GM18867 (cell line): ENCODE results near the gene TMEM131.

Experiments
- ATAC-seq: cut with Tn5 transposase; IDR thresholded peaks from one replicate; pipeline ENCODE4 v1.9.1; 2021; ENCODE audit warnings: mild to moderate bottlenecking, moderate library complexity; ENCODE audit not compliant: unreplicated experiment

TMEM131 gene

DNA sequence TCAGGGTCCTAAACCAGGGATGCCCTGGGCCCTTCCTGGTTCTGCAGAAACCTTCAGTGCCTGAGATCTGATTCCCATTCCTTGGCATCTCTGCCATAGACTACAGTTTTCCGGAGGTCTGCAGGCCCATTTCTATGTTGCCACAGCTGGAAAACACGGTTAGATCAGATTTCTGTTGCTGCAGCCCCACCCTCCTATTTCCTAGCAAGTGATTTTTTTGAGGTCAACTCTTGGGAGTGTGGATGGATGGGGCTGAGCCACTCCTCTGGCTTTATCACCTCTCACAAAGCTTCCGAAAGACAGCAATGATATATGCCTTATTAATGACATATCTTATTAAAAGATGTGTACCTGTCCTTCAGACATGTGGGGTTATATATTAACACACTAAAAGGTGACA is 226.0 kb downstream of the TMEM131 start:
- no peak for ATAC-seq

DNA sequence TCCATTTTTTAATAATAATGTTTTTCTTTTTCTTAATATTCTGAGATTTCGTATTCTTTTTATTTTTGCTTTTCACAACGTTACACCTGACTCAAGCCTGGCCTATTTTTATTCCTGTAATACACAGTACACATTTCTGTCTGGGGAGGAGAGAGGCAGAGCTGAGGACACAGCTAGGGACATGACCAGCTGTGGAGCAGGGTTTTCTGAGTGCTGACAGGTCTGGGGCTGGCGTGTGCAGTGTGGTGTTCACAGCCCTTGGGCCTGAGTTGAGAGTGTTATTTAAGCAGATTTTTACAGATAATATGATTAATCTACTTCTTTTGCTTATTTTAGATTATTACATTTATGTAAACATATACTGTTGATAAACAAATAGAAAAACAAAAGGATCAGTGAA is 226.4 kb downstream of the TMEM131 start:
- no peak for ATAC-seq

DNA sequence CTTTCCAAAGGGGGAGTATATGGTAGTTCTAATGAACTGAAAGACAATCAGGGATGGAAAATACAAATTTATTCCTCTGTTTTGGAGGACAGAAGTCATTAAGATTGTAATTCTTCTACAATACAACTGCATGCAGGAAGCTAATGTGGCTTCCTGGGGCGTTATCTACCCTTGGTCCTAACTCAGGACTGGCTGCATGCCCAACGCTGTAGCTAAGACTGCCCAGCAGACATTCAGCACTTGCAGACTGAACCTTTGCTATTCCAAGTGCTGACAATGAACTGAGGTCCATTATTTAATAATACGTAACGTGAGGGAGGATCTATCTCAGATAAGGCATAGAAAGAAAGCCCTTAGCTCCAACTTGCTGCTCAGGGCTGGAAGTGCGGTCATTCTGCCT is 229.2 kb downstream of the TMEM131 start:
- ATAC-seq = no peak

- no peak for ATAC-seq
Observed at GRCh38 chr2:97765933-97766332, 229.8 kb downstream of the TMEM131 start.

GRCh38 chr2:97764559-97765263 is 231.0 kb downstream of the TMEM131 start:
- no peak for ATAC-seq

DNA sequence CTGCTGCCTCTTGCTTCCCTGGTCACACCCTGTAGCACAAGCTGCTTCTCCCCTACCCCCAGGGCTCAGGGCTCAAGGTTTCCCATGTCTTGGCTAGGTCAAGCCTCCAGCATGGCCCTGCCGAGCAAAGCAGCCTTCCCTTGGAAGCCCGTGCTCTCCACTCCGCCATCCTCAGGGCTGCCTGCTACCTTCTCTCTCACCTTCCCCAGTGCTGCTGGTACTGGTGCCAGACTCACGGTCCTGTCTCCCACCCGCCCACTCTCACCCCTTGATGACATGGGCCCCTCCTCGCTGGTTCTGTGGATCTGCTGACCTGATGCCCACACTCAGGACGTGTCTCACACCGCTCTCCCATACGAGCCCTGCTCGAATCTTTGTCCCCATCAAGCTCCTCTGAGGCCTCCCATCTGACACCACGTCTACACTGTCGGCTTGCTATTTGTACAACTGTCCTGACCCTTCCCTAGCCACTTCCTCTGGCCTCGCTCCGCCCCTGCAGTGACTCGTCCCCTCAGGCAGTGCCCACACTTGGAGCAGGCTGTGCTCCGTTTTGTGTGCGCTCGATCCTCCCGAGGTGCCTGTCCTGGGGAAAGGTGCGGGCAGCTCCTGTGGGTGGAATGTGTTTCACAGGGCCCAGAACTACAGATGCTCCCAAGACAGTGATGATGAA is 232.4 kb downstream of the TMEM131 start:
- no peak for ATAC-seq

DNA sequence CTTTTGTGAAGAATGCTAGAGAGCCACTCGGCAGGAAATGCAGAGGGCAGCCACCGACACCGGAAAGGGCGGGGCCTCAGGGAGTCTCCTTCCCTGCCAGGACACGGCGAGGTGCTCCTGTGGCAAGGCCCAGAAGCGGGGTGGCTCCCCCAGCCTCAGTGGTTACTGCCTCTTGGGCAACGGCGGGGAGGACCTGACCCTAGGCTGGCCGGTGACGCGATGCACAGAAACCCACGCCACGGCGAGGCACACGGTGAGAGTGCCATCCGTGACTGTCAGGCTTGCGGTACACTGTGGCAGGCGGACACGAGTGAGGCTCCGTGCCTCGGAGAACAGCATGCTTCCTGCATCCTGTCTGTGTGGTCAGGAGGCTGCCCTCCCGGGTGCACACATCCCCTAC is 234.6 kb downstream of the TMEM131 start:
- no peak for ATAC-seq

DNA sequence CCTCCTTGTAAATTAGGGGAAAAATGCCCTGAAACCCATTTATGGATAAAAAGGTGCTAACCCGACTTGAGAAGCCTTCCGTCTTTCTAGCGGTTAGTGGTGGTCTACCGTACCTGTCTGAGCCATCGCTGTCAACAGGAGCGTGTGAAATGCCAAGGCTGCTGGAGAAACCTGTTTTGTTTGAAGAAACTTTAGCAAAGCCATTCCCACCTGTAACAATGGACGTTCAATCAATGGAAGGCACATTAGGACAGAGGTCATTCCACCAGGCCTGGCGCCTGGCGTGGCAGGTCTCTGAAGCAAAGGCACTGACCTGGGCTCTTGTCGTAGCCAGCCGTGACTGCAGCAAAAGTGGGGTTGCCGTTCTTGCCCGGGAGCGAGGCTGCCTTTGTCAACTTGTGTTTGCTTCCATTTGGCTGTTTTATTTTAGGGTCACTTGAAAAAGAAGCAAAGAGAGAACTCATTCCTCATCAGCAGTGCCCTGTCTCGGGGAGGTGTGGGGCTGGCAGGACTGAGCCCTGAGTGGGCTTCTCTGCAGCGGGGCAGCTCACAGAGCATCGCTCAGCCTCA is 235.2 kb downstream of the TMEM131 start:
- no peak for ATAC-seq

GRCh38 chr2:97759727-97760407 is 235.9 kb downstream of the TMEM131 start:
- no peak for ATAC-seq

DNA sequence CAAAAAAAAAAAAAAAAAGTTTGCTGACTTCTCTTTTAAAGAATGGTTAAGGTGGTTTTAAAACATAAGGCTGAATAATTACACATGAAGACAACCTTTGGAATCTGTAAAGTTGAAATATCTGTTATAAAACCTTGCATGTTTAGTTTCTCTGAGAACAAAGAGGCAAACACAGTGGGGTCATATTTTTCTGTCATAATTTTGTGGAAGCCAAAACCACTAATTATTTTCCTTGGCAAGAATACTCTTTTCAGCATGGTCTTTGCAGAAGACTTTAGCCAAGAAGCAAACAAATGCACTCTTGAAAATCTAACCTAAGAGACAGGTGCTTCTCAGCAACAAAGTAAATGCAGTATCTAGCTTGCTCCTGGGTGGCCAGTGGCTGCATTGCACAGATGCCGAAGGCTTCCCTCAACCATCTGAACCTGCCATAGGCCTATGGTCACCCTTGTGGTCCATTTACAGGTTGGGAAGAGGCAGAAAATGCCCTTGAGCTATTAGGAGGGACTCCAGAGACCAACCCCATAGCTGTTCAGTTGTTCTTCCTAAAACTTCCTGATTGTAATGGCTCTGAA is 237.5 kb downstream of the TMEM131 start:
- no peak for ATAC-seq

DNA sequence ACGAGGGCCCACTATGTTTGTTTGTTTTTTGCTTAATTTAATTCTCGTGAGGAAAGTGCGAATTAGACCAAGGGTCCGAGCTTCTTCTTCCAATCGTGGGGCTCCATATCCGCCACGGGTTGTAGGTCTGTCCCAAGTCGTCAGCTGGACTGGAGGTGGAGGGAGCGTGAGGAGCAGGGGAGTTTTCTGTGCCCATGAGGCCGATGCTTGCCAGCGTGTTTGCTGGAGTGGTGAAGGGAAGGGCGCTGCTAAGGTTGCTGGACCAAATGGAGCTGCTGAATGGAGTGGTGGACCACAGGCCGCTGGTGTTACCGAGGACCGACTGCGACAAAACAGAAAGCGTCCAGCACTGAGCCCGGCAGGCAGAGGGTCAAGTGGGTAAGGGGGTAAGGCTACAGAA is 238.7 kb downstream of the TMEM131 start:
- ATAC-seq = no peak

GRCh38 chr2:97755491-97755890 is 240.3 kb downstream of the TMEM131 start:
- ATAC-seq = no peak

DNA sequence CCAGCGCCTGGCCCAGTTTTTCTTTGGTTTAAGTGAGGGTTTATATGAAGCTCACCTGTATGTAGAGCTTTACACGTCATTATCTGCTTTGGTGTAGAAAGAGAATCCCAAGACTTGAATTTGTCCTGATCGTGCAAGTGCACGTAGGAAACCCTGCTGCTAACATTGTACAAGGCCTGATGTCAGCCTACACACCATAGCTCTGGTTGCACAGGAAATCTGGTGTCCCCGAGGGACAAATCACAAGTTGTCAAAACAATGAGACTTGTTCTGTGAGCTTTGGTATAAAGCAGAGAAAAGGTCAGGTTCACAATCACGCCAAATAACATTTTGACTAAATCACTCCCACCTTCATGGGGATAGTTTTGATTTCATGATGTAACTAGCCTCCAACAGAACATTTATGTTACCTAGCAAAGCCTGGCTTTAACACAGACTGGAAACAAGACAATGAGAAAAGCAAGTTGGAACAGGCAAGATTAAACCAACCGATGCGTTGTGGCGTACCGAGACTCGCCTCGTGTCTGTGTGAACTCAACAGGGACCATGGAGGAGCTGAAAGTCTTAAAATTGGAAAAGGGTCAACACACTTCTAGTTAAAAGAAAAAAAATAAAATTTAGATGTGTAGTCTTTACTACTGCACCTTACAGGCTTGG is 240.9 kb downstream of the TMEM131 start:
- ATAC-seq = no peak

DNA sequence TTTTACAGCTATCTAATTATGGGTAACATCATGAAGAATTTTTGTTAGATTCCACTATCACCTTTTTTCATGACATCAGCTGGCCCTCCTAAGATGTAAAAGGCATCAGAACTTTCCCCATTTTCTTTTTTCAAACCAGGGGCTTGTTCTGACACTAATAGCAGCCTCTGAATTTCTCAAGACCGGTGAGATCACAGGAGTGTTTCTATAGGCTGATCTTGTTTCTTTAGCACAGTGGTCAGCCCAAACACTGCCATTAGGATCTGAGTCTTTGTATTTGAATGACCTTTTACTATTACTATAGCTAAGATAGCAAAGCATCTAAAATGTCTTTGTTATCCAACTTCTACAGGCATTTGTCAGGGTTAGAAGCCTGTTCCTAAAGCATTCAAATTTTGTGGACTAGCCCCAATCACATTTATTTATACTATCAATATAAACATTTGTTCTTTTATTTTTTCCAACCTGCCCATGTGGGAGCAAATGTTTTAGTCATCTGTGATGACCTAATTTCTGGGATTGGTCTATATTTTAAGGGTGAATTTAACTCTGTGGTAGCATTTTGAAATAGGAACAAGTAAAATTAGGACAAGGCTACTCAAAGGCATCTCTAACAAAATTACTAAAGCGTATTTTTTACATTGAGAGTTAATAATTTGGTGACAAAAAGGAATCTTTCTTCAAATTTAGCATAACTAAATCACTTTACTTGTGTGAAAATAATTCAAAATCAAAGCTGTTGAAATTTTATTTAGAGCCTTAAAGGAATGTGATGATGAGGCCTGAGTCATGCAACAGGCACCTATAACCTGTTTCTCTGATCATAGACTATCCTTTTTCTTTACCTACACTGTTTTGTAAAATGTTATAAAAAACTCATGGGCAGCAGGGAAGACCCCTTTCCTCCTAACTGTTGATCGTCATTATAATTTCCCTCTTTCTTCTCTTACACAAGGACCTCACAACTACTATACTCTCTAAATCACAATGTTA is 243.1 kb downstream of the TMEM131 start:
- ATAC-seq = no peak

GRCh38 chr2:97751752-97752151 is 244.0 kb downstream of the TMEM131 start:
- ATAC-seq = no peak

- ATAC-seq = no peak
Observed at GRCh38 chr2:97750017-97750416, 245.7 kb downstream of the TMEM131 start.

DNA sequence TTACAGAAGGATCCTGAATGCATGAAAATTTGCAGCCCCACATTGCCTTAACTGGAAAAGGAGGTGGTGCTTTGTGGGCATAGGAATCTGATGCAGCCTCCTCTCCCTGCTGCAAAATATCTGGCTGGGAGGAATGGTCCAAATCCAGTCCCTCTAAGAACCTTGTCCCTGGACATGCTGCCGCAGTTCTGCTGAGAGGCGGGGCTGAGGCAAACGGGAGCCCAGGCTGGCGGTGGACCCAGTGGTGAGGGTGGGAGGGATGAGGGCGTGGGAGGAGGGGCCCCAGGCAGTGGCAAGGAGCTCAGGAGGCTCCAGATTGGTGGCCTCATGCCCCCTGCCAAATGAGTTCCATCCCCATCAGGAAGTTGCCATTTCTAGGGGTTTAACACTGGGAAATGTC is 246.2 kb downstream of the TMEM131 start:
- ATAC-seq = no peak

- no peak for ATAC-seq
Observed at GRCh38 chr2:97747716-97748115, 248.0 kb downstream of the TMEM131 start.

GRCh38 chr2:97747285-97747684 is 248.5 kb downstream of the TMEM131 start:
- no peak for ATAC-seq
